ENCODE data around the gene TUBD1. TPM values are rescaled to one million over a fixed set of nuclear protein-coding genes. Genes with fewer than 3 reads are reported as not detected.
"Not testable (repeated sequence)": the region's sequence is repeated elsewhere in the genome, so short reads cannot be mapped to it uniquely, and the experiment has no call there.

Gene TUBD1, protein sequence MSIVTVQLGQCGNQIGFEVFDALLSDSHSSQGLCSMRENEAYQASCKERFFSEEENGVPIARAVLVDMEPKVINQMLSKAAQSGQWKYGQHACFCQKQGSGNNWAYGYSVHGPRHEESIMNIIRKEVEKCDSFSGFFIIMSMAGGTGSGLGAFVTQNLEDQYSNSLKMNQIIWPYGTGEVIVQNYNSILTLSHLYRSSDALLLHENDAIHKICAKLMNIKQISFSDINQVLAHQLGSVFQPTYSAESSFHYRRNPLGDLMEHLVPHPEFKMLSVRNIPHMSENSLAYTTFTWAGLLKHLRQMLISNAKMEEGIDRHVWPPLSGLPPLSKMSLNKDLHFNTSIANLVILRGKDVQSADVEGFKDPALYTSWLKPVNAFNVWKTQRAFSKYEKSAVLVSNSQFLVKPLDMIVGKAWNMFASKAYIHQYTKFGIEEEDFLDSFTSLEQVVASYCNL
- total RNA-seq, result 10 to 100 TPM in 2 of 4 donors, 1 to 10 TPM in 2; 4.2 to 16.5 (median 8.4) TPM

DNA sequence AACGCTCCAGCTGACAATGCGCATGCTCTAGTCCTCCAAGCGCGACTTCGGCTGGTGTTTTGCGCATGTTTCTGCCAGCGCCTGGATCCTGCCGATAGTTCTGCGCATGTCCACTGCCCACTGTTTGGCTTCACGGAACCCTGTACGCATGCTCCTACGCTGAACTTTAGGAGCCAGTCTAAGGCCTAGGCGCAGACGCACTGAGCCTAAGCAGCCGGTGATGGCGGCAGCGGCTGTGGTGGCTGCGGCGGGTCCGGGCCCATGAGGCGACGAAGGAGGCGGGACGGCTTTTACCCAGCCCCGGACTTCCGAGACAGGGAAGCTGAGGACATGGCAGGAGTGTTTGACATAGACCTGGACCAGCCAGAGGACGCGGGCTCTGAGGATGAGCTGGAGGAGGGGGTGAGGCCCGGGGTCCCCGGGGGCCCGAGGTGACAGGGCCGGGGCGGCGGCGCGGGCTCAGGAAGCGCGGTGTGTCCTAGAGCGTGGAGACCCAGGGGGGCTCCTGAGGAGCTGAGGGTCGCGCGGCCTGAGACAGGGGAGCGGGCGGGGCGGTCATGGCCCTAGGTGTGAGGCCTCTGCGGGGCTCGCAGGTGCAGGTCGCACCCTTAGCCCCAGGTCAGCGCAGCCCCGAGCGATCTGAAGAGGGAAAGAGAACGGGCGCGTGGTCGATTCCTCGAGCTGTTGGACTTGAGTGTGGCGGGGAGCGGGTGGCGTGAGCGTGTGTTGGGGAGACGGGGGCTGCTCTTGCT lies at the start of gene TUBD1, which contains the start of gene RPS6KB1:
TSS of gene TUBD1 (minus strand) at position 20 of the 752 bp plus-strand sequence. CDS start 1,941 bp downstream, outside the sequence.
TSS of gene RPS6KB1 (plus strand) at position 198 of the 752 bp plus-strand sequence. CDS start at position 262, 64 bp downstream.
- WGBS, 2 donors, result 1% methylated on average over 29 to 61 of the region's 61 CpGs
- Histone ChIP-seq H3K4me1 (peaks cover 0 to 56% (median 21%) of the 10 kb centered on the region in 4 donors), H3K36me3 (peaks cover 0 to 26% (median 0%) of the 10 kb centered on the region in 3 donors), H3K9me3 (no peaks in the 10 kb centered on the region), H3K27ac (peak within 1 kb of the TSS; percentile 85 to 97 (median 95)), H3K27me3 (no peaks in the 10 kb centered on the region), H3K4me3 (peak within 1 kb of the TSS; percentile 91 to 100 (median 96))
- DNase-seq (ENCODE audit: low spot score in 2 of 2), result peak; percentile 92 to 95
- TF ChIP-seq, protein P1, sequence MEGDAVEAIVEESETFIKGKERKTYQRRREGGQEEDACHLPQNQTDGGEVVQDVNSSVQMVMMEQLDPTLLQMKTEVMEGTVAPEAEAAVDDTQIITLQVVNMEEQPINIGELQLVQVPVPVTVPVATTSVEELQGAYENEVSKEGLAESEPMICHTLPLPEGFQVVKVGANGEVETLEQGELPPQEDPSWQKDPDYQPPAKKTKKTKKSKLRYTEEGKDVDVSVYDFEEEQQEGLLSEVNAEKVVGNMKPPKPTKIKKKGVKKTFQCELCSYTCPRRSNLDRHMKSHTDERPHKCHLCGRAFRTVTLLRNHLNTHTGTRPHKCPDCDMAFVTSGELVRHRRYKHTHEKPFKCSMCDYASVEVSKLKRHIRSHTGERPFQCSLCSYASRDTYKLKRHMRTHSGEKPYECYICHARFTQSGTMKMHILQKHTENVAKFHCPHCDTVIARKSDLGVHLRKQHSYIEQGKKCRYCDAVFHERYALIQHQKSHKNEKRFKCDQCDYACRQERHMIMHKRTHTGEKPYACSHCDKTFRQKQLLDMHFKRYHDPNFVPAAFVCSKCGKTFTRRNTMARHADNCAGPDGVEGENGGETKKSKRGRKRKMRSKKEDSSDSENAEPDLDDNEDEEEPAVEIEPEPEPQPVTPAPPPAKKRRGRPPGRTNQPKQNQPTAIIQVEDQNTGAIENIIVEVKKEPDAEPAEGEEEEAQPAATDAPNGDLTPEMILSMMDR (IDR thresholded peaks at IDR 0.05), result peak in 2 of 5 experiments; percentile 12 to 42
- TF ChIP-seq POLR2A (IDR thresholded peaks at IDR 0.05) (peak; percentile 81 to 94), EP300 (IDR thresholded peaks at IDR 0.05) (peak; percentile 87 to 98)

DNA sequence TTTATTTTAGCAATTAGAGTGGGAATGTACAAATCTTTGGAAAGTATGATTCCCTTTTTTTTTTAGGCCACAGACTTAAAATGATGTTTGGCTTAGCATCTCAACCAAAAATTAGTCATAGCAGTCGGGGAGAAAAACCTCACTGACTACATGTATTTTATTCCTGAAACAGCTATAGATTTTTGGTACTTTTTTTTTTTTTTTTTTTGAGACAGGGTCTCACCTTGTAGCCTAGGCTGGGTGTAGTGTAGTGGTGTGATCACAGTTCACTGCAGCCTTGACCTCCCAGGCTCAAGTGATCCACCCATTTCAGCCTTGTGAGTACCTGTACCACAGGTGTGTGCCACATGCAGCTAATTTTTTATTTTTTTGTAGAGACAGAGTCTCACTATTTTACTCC lies 48.4 kb upstream of the TUBD1 start:
- DNase-seq (ENCODE audit: low spot score in 2 of 2), result no peak
- Histone ChIP-seq H3K27ac (no peak overlapping the region), H3K4me1 (no peaks in the 10 kb centered on the region), H3K4me3 (no peak overlapping the region), H3K27me3 (no peaks in the 10 kb centered on the region), H3K36me3 (peaks cover 0 to 92% (median 8%) of the 10 kb centered on the region in 3 donors), H3K9me3 (no peaks in the 10 kb centered on the region)
- WGBS, 2 donors, result 90 to 91% methylated on average over 1 of the region's 1 CpG
- TF ChIP-seq POLR2A (IDR thresholded peaks at IDR 0.05) (no peak), EP300 (IDR thresholded peaks at IDR 0.05) (no peak)
- TF ChIP-seq, protein P1 (IDR thresholded peaks at IDR 0.05), result no peak

DNA sequence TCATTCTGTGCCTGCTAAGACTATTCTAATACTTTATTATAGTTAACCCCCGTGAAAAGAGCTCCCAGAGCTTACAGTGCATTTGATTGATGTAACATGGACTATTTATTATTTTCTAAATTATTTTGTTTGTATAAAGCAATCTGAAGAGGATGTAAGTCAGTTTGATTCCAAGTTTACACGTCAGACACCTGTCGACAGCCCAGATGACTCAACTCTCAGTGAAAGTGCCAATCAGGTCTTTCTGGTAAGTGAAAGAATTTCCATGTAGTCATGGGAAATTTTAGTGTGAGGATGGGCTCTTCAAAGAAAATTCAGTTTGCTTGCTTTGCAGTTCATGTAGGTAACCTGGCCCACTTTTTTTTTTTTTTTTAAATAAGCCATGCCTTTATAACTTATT lies 48.0 kb upstream of the TUBD1 start:
- H3K4me1 ChIP-seq; H3K4me3 ChIP-seq; H3K27me3 ChIP-seq; H3K27ac ChIP-seq; DNase-seq (ENCODE audit: low spot score in 2 of 2); H3K9me3 ChIP-seq: not testable (repeated sequence)
- 84 to 92% methylated on average over 3 of the region's 3 CpGs for WGBS, 2 donors
- H3K36me3 ChIP-seq, result peaks cover 2 to 92% (median 4%) of the 10 kb centered on the region in 3 donors

DNA sequence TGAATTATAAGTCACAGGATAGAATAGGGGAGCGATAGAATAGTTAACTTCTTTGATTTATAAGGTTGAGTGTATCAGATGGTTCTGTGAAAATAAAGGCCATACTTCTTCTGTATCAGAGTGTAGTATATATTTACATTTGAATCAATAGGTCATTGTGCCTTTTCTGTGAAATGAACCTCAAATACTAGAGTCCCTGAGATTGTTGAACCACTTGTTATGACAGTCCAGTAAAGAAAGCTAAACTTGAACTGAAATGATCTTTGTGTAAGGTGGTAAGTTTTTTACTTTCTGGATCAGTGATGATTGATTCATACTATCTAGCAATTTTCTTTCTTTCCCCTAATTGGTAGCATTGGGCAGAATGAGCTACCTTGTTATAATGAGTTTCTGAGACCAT lies 40.6 kb upstream of the TUBD1 start:
- H3K4me3 ChIP-seq; H3K9me3 ChIP-seq; H3K27ac ChIP-seq; DNase-seq (ENCODE audit: low spot score in 2 of 2); H3K4me1 ChIP-seq; H3K27me3 ChIP-seq: not testable (repeated sequence)
- WGBS, 2 donors, result 81 to 85% methylated on average over 1 of the region's 1 CpG
- H3K36me3 ChIP-seq, result peaks cover 0 to 99% (median 22%) of the 10 kb centered on the region in 3 donors

DNA sequence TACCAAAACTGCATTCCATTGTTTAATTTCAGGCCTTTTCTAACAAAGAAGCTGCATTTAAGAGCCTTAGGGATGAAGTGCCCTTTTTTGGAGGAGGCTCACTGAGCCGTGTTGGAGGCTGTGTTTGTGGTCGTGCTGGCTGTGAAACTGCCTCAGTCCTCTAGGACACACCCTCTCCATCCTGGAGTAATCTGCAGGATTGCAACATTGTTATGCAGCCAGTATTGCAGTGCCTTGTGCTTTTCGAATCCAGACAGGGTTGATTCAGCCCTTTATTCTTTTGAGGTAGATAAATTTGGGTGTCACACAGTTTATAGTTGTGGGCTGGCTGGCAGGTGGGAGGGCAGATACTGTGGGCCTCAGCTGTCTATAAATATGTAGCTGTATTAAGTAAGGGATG lies 38.0 kb upstream of the TUBD1 start:
- 46 to 57% methylated on average over 3 of the region's 3 CpGs for WGBS, 2 donors
- H3K27me3 ChIP-seq, H3K27ac ChIP-seq, H3K9me3 ChIP-seq, H3K4me1 ChIP-seq, H3K4me3 ChIP-seq: not testable (repeated sequence)
- peaks cover 0 to 99% (median 35%) of the 10 kb centered on the region in 3 donors for H3K36me3 ChIP-seq
- DNase-seq (ENCODE audit: low spot score in 2 of 2), result peak in 1 of 2 donors; percentile 8

DNA sequence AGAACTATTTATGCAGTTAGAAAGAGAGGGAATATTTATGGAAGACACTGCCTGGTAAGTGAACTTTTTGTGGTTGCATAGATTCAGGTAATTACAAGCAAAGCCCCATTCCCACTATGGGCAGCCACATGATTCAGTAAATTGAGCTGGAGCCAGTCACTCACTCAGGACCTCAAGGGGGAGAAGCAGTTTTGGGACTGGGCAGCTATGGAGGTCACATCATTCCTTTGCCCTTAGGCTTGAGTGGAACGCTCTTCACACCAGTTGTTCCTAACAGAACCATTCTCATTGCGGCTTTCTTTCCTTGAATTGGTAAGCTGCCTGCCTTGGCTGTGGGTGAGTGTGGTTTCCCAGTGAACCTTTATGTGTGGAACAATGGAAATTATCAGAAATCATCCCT lies 37.4 kb upstream of the TUBD1 start:
- 97% methylated on average over 2 of the region's 2 CpGs for WGBS, 2 donors
- not testable (repeated sequence) for DNase-seq (ENCODE audit: low spot score in 2 of 2); H3K4me1 ChIP-seq; H3K27me3 ChIP-seq; H3K9me3 ChIP-seq; H3K4me3 ChIP-seq; H3K27ac ChIP-seq
- peaks cover 0 to 99% (median 32%) of the 10 kb centered on the region in 3 donors for H3K36me3 ChIP-seq

DNA sequence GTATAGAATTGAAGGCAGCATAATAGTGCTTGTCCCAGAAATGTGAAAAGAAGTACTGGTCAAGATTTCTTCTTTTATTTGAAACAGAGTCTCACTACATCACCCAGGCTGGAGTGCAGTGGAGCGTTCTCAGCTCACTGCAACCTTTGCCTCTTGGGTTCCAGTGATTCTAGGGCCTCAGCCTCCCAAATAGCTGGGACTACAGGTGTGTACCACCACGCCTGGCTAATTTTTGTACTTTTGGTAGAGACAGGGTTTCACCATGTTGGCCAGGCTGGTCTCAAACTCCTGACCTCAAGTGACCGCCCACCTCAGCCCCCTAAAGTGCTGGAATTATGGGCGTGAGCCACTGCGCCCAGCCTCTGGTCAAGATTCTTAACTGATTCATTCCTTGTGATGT lies 27.9 kb upstream of the TUBD1 start:
- DNase-seq (ENCODE audit: low spot score in 2 of 2); H3K27me3 ChIP-seq; H3K27ac ChIP-seq; H3K9me3 ChIP-seq; H3K4me3 ChIP-seq; H3K4me1 ChIP-seq: not testable (repeated sequence)
- 95% methylated on average over 5 of the region's 5 CpGs for WGBS, 2 donors
- H3K36me3 ChIP-seq, result peaks cover 0 to 95% (median 5%) of the 10 kb centered on the region in 3 donors

All from tibial nerve (tissue), 4 donors.